Activated T-helper 9 cell treated with anti-CD3 and anti-CD28 coated beads, Interleukin-2, amount 50 U/mL, for 16 hours (primary cell): ENCODE data around the gene NOTCH1.
"Not testable (repeated sequence)": the region's sequence is repeated elsewhere in the genome, so short reads cannot be mapped to it uniquely, and the experiment has no call there.

Experiments
- DNase-seq: peaks from one replicate; pipeline ENCODE4 v3.0.0-alpha.2; 2020; ENCODE audit warnings: low read depth

Gene NOTCH1

DNA sequence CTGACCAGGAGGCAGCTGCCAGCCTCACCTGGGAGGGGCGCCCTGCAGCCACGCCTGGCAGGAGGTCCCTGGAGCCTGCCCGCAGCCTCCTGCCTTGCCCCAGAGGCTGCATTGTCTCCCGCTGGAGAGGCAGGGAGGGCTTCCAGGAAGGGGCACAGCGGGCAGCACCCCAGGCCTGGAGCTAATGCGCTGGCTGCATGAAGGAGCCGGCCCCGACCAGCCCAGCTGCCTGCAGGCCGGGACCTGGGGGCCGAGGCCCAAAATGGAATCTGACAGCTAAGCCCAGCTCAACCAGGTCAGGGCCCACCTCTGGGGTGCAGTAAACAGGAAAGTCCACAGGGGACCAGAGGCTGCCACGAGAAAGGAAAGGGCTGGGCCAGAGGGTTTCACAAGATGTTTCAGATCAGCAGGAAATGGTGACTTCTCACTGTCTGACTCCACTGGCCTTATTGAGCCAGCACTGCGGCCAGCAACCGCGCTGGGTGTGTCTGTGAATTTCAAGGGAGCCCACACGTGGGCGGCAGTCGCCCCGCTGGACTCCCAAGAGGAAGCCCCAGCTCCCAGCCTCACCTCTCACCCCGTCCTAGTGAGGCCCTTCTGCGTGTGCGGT is 18.6 kb upstream of the NOTCH1 start:
- no peak for DNase-seq

DNA sequence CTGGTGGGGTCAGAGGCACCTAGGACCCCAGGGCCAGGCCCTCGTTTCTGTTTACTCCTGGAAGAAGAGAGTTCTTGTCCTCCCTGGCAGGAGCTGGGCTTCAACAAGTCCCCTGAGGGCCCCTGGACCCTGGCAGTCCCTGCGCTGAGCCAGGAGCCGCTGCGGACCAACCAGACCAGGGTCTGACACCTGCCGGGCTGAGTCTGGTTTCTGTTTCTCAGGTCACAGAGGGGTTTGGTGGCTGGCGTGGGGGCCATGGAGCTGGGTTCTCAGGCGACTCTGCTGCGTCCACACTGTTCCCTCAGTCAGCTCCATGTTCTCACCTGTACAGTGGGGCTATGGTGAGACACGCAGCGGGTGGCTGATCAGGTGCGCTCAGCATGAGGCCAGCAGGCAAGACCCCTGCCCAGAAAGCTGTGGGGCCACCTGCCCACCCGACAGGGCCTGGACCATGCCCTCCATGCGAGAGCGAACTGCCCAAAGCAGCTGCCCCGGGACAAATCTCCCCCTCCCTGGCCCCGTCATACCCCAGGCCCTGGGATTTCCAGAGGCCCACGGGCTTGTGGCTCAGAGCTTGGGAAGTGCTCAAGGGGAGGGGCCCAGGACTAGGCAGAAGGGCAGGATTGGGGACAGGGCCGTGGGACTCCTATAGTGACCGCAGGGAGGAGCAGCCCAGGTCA is 17.9 kb upstream of the NOTCH1 start:
- DNase-seq: no peak

- no peak for DNase-seq
Observed at GRCh38 chr9:136562746-136563495, 17.1 kb upstream of the NOTCH1 start.

- DNase-seq: no peak
Observed at GRCh38 chr9:136561779-136562178, 15.9 kb upstream of the NOTCH1 start.

DNA sequence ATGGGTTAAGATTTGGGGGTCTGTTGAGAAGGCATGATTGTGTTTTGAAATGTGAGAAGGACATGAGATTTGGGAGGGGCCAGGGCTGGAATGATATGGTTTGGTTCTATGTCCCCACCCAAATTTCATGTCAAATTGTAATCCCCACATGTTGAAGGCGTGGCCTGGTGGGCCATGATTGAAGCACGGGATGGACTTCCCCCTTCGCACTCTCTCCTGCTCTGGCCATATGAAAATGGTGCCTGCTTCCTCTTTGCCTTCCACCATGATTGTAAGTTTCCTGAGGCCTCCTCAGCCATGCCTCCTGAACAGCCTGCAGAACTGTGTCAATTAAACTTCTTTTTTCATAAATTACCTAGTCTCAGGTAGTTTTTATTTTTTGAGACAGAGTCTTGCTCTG is 14.7 kb upstream of the NOTCH1 start:
- no peak for DNase-seq

DNA sequence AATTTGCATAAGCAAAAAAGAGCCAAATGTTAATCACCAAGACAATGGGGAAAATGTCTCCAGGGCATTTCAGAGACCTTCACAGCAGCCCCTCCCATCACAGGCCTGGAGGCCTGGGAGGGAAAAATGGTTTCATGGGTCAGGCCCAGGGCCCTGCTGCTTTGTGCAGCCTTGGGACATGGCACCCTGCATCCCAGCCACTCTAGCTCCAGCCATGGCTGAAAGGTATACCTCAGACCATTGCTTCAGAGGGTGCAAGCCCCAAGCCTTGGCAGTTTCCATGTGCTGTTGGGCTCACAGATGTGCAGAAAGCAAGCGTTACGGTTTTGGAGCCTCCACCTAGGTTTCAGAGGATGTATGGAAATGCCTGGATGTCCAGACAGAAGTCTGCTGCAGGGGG is 13.5 kb upstream of the NOTCH1 start:
- not testable (repeated sequence) for DNase-seq

DNA sequence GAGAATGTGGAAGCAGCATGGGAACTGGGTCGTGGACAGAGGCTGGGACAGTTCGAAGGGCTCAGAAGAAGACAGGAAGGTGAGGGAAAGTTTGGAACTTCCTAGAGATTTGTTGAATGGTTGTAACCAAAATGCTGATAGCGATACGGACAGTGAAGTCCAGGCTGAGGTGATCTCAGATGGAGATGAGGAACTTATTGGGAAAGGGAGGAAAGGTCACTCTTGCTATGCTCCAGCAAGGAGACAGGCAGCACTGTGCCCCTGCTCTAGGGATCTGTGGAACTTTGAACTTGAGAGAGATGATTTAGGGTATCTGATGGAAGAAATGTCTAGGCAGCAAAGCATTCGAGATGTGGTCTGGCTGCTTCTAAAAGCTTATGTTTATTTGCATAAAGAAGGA is 13.0 kb upstream of the NOTCH1 start:
- not testable (repeated sequence) for DNase-seq

GRCh38 chr9:136558373-136558772 is 12.5 kb upstream of the NOTCH1 start:
- DNase-seq: no peak

GRCh38 chr9:136557036-136557435 is 11.2 kb upstream of the NOTCH1 start:
- DNase-seq: no peak

DNA sequence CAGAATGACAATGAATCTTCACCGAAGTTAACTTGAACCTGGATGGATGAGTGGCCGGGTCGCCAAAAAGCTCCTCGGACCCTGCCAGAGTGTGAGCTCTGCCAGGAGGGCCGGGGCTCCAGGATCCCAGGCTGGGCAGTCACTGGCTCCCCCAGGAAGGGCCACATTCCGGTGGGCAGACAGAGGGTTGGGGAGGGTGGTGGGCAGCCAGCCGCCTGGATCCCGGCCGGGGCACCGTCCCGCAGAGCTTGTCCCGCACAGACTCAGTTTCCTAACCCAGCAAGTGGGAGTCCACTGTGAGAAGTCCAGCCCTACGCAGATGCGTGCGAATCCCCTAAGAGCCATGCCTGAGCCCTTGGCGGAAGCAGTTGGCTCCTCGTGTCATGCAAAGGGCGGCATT is 10.3 kb upstream of the NOTCH1 start:
- no peak for DNase-seq

DNA sequence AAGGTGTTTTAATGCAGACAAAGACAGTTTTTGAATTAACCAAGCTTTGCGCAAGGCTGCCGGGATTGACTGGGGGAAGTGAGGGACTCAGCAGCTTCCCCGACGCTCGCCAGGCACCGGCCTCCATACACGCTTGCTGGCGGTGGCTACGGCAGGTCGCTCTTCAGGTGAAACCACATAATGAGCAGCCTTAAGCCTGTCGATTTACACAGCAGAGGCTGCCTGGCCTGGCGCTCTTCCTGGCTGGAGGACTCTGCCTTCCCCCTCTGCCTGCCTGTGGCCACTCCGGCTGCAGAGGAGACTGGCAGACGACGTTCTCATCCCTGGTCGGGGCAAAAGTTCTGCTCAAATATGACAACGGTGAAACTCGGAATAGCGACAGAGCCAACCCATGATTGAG is 9.0 kb upstream of the NOTCH1 start:
- DNase-seq: no peak

GRCh38 chr9:136553581-136553980 is 7.7 kb upstream of the NOTCH1 start:
- DNase-seq: no peak

DNA sequence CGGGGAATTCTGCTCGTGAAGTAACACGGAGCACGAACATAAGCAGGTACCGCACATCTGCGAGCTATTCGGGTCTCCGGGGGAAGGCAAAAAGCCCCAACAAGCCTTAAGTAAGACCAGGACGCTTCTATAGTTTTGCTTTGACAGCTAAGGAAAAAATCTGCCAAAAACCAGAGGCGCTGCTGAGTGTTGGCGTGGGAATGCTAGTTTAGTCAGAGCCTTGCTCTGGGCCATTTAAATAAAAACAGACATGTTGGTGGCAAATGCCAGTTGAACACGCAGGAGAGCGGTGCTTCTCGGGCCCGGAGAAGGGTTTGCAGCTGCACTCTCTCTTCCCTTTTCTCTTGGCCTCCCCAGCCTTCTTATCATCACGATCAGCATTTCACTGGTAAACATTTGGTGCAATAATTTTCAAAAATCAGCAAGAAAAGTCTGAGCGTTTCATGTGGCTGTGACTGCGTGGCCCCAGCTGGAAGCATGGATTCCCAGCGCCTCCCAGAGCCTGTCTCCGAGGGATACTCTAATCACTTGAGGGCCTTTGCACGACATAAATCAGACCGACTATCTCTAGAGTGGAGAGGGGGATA is 6.4 kb upstream of the NOTCH1 start:
- no peak for DNase-seq

- DNase-seq: no peak
Observed at GRCh38 chr9:136551401-136552116, 5.7 kb upstream of the NOTCH1 start.

- DNase-seq: no peak
Observed at GRCh38 chr9:136550439-136551289, 4.8 kb upstream of the NOTCH1 start.

GRCh38 chr9:136549010-136549980 is 3.4 kb upstream of the NOTCH1 start:
- DNase-seq: no peak

DNA sequence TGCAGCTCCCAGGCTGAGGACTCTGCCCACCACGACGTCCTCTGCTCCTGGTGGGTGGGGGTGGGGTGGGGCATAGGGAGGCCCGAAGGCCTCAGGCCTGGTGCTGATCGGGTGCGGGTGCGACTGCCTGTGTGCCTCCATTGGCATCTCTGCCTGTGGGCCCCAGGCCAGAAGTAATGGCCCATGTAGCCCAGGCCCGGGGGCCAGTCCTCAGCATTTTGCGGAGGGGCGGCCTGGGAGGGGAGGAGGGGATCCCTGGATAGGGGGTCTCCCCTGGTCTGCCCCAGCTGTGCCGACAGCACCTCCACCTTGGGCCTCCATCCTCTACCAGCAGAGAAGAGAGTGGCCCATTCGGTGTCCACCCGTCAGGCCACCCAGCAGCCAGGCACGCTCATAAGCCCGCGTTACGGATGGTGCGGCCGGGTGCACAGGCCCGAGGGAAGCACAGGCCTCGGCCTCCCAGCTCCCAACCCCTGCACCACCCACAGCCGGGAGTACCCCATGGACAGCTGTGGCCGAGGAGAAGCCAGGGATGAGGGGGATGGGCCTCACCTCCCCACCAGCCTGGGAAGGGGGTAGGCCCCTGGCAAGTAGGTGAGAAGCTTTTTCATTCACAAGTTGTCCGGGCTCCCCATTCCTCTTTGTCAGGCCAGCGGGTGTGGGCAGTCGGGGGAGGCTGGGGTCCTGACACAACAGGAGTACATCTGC is 1.8 kb upstream of the NOTCH1 start:
- no peak for DNase-seq

DNA sequence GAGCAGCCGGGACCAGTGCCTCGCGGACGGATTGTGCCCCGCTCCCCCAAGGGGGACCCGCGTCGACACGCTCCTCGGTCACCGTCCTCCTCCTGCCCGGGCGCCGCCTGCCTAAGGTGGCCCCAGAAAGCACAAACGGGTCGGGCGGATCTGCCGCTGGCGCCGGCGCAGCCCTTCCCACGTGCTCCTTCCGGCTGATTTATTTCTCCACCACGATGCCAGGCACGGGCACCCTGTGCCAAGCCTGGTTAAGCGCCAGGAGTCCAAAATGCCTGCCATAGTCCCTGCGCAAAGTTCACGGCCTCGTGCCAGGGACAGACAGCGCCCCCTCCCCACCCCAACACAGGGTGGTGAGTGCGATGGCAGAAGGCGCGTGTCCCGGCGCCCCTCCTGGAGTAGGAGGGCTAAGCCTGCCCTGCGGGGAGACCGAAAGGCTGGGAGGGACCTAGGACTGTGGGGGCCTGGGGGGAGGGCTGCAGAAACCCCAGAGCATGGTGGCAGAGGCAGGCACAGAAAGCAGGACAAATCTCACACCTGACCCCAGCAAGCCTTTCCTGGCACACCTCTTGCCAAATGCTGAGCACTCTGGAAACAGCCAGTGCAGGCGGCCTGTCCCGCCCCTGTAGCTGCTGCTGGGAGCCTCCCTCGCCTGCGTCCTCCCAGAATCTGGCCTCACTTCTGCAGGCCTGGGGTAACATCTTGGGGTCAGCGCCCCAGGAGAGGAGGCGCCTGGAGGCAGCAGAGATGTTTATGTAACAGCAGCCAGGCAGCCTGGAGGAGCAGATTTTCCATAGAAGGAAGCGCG is 1.1 kb upstream of the NOTCH1 start:
- DNase-seq: peak; percentile 19

- no peak for DNase-seq
Observed at GRCh38 chr9:136545692-136545964, 220 bp downstream of the NOTCH1 start.
